OCI-LY7 (cell line): ENCODE data around the gene CFAP77. TPM values are rescaled to one million over a fixed set of nuclear protein-coding genes. Genes with fewer than 3 reads are reported as not detected.

Experiments
- BruUV-seq: library from RNA; stranded (reverse); fragments of 400-500 nt; replicated peaks from 2 replicates; lab custom pipeline; 2021; lab: Mats Ljungman, UMichigan
- CTCF ChIA-PET: fragments of 300-600 bp; sonication (Branson Sonifier 250); formaldehyde crosslinking; loops from one replicate; lab custom pipeline; 2022; ENCODE audit warnings: antibody characterized with exemption; ENCODE audit not compliant: unreplicated experiment; lab: Charles Lee
- POLR2A ChIA-PET: fragments of 300-600 bp; sonication (Branson Sonifier 250); formaldehyde crosslinking; loops from one replicate; lab custom pipeline; 2022; ENCODE audit warnings: antibody characterized with exemption; lab: Charles Lee
- DNase-seq: peaks from one replicate; pipeline ENCODE4 v3.0.0-alpha.2; 2015; ENCODE audit warnings: low spot score
- H2AFZ ChIP-seq: fragments of 200-600 bp; sonication (generic), shearing (Covaris generic); 2 replicates; pipeline ENCODE4 v1.6.1; 2014; ENCODE audit warnings: mild to moderate bottlenecking, antibody characterized with exemption, low read length, moderate library complexity
- H3K27ac ChIP-seq: fragments of 200-600 bp; sonication (generic); 2 replicates; pipeline ENCODE4 v1.5.1; 2014; ENCODE audit warnings: mixed run types, low read depth, mild to moderate bottlenecking, moderate library complexity, low read length, inconsistent platforms; ENCODE audit not compliant: poor library complexity, severe bottlenecking
- H3K36me3 ChIP-seq: fragments of 200-600 bp; sonication (generic); 2 replicates; pipeline ENCODE4 v1.6.1; 2014; ENCODE audit warnings: mild to moderate bottlenecking, antibody characterized with exemption, low read length, moderate library complexity, mixed read lengths; ENCODE audit not compliant: insufficient read depth
- H3K4me1 ChIP-seq: fragments of 200-600 bp; sonication (generic); 2 replicates; pipeline ENCODE4 v1.5.1; 2014; ENCODE audit warnings: mild to moderate bottlenecking, low read length; ENCODE audit not compliant: insufficient read depth, poor library complexity, severe bottlenecking
- H3K4me2 ChIP-seq: fragments of 200-600 bp; sonication (generic); 2 replicates; pipeline ENCODE4 v1.6.1; 2014; ENCODE audit warnings: mild to moderate bottlenecking, low read length
- H3K4me3 ChIP-seq: fragments of 200-600 bp; sonication (generic); 2 replicates; pipeline ENCODE4 v1.5.1; 2014; ENCODE audit warnings: mild to moderate bottlenecking, low read depth, low read length; ENCODE audit not compliant: poor library complexity, severe bottlenecking
- H3K79me2 ChIP-seq: fragments of 200-600 bp; sonication (generic); 2 replicates; pipeline ENCODE4 v1.6.1; 2016; ENCODE audit warnings: low read depth, mild to moderate bottlenecking, low read length, moderate library complexity, mixed read lengths; ENCODE audit not compliant: insufficient read depth
- H3K9me2 ChIP-seq: fragments of 200-600 bp; sonication (generic); 2 replicates; pipeline ENCODE4 v1.6.1; 2016; ENCODE audit warnings: mild to moderate bottlenecking, low read length, mixed read lengths; ENCODE audit not compliant: insufficient read depth
- H3K9me3 ChIP-seq: fragments of 200-600 bp; sonication (generic); 2 replicates; pipeline ENCODE4 v1.6.1; 2014; ENCODE audit warnings: mild to moderate bottlenecking, mixed run types, low read length, mixed read lengths
- H4K20me1 ChIP-seq: fragments of 200-600 bp; sonication (generic); 2 replicates; pipeline ENCODE4 v1.6.1; 2014; ENCODE audit warnings: mild to moderate bottlenecking, antibody characterized with exemption, low read length, moderate library complexity, mixed read lengths; ENCODE audit not compliant: insufficient read depth
- CTCF ChIP-seq: fragments of 200-600 bp; sonication (generic); conservative IDR thresholded peaks from 2 replicates; pipeline ENCODE4 v1.5.1; 2014; ENCODE audit warnings: mild to moderate bottlenecking, antibody characterized with exemption, low read length, moderate library complexity, mixed read lengths
- EZH2phosphoT487 ChIP-seq: fragments of 200-600 bp; sonication (generic); IDR thresholded peaks from 2 replicates; pipeline ENCODE4 v1.6.1; 2018; ENCODE audit warnings: low read depth, borderline replicate concordance, mild to moderate bottlenecking, mixed run types, antibody characterized with exemption, low read length, moderate library complexity, mixed read lengths
- intact Hi-C: fragments of 100-400 bp; cut with micrococcal nuclease; formaldehyde crosslinking; loops from one replicate; pipeline ENCODE4 v1.10.0; 2022; ENCODE audit not compliant: unreplicated experiment
- total RNA-seq, 2 experiments: library from RNA; depleted of rRNA in 1 of 2; stranded (reverse); fragments of >200 nt in 1 of 2; shearing (Covaris generic) in 1 of 2; gene quantifications; 2 replicates each; pipeline ENCODE4 v1.2.3, GENCODE V29; 2014 to 2022

Gene CFAP77
- total RNA-seq, 2 experiments from 2014 or later: not detected

- peak; percentile 24 for DNase-seq
- no peak overlapping the region for H3K4me2 ChIP-seq
- intact Hi-C loops: no loop called here
- no peak overlapping the region for H3K4me3 ChIP-seq
- CTCF ChIA-PET: no interaction called here
- H2AFZ ChIP-seq: no peak overlapping the region
- H3K36me3 ChIP-seq: no peaks in the 10 kb centered on the region
- POLR2A ChIA-PET: interaction anchor here (0.7 to 1.2 kb wide), 2 partner anchors 12 to 761 kb away, joined by 4 read pairs; no protein-coding TSS in a partner anchor
- no peaks in the 10 kb centered on the region for H3K79me2 ChIP-seq
- no TSS peak for BruUV-seq
- H3K27ac ChIP-seq: no peak overlapping the region
- no peaks in the 10 kb centered on the region for H3K4me1 ChIP-seq
- no peaks in the 10 kb centered on the region for H3K9me2 ChIP-seq
- 0 out of 2 replicates have a peak, but pooled peaks cover 2% of the 10 kb centered on the region for H3K9me3 ChIP-seq
- H4K20me1 ChIP-seq: no peaks in the 10 kb centered on the region
- no peak for TF ChIP-seq EZH2phosphoT487
- TF ChIP-seq CTCF: no peak
These were observed 126.1 kb downstream of the CFAP77 start for GRCh38 chr9:132536124-132536523.

DNA sequence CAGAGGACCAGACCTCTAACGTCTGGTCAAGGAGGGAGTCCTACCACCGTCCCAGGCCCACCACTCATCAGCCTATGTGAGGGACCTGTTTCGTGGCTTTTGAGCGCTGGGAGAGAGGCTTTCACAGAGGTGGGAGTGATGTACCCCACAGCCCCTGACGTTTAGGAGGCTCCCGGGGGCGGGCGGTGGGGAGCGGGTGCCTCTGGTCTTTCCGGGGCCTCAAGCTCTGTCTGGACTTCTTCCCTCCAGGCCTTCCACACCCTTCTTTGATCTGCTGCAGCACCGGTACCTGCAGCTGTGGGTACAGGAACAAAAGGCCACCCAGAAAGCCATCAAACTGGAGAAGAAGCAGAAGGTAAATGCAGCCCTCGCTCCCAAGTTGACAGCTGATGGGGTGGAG is 127.3 kb downstream of the CFAP77 start:
- Histone ChIP-seq H2AFZ (no peak overlapping the region), H3K4me1 (no peaks in the 10 kb centered on the region), H3K9me2 (no peaks in the 10 kb centered on the region), H3K4me2 (no peak overlapping the region), H3K27ac (no peak overlapping the region), H4K20me1 (no peaks in the 10 kb centered on the region), H3K4me3 (no peak overlapping the region), H3K79me2 (no peaks in the 10 kb centered on the region), H3K36me3 (no peaks in the 10 kb centered on the region), H3K9me3 (0 out of 2 replicates have a peak, but pooled peaks cover 2% of the 10 kb centered on the region)
- TF ChIP-seq CTCF: no peak
- DNase-seq: no peak
- CTCF ChIA-PET: no interaction called here
- no TSS peak for BruUV-seq
- intact Hi-C loops: no loop called here
- POLR2A ChIA-PET: no interaction called here

- CTCF ChIA-PET: no interaction called here
- Histone ChIP-seq H3K4me1 (no peaks in the 10 kb centered on the region), H3K36me3 (no peaks in the 10 kb centered on the region), H3K4me2 (no peak overlapping the region), H3K9me3 (0 out of 2 replicates have a peak, but pooled peaks cover 2% of the 10 kb centered on the region), H3K27ac (no peak overlapping the region), H3K4me3 (no peak overlapping the region), H4K20me1 (no peaks in the 10 kb centered on the region), H3K79me2 (no peaks in the 10 kb centered on the region), H2AFZ (no peak overlapping the region), H3K9me2 (no peaks in the 10 kb centered on the region)
- no peak for DNase-seq
- intact Hi-C loops: no loop called here
- TF ChIP-seq CTCF (no peak), EZH2phosphoT487 (no peak)
- BruUV-seq: no TSS peak
- POLR2A ChIA-PET: no interaction called here
These were observed 128.1 kb downstream of the CFAP77 start for GRCh38 chr9:132538071-132538470.
